ENCODE results near the gene TNRC6B. TPM values are rescaled to one million over a fixed set of nuclear protein-coding genes. Genes with fewer than 3 reads are reported as not detected.

The TNRC6B gene
- total RNA-seq, 2 donors from 2014 or later, result 25.0 to 27.1 TPM

DNA sequence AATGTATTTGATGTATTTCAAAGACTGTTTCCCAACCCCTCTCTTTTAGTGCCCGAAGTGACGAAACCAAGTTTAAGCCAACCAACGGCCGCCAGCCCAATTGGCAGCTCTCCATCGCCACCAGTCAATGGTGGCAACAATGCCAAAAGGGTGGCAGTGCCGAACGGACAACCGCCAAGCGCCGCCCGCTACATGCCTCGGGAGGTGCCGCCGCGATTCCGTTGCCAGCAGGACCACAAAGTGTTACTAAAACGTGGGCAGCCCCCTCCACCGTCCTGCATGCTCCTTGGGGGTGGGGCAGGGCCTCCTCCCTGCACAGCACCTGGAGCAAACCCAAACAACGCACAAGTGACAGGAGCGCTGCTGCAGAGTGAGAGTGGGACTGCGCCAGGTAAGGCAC is 84.1 kb downstream of the TNRC6B start:
- no peaks in the 10 kb centered on the region for H3K27me3 ChIP-seq
- DNase-seq (ENCODE audit: low spot score), result no peak
- H3K9me3 ChIP-seq, result no peaks in the 10 kb centered on the region
- TF ChIP-seq, protein P1, sequence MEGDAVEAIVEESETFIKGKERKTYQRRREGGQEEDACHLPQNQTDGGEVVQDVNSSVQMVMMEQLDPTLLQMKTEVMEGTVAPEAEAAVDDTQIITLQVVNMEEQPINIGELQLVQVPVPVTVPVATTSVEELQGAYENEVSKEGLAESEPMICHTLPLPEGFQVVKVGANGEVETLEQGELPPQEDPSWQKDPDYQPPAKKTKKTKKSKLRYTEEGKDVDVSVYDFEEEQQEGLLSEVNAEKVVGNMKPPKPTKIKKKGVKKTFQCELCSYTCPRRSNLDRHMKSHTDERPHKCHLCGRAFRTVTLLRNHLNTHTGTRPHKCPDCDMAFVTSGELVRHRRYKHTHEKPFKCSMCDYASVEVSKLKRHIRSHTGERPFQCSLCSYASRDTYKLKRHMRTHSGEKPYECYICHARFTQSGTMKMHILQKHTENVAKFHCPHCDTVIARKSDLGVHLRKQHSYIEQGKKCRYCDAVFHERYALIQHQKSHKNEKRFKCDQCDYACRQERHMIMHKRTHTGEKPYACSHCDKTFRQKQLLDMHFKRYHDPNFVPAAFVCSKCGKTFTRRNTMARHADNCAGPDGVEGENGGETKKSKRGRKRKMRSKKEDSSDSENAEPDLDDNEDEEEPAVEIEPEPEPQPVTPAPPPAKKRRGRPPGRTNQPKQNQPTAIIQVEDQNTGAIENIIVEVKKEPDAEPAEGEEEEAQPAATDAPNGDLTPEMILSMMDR (IDR thresholded peaks at IDR 0.05), result no peak
- no peak overlapping the region for H3K4me3 ChIP-seq
- peaks cover 33% of the 10 kb centered on the region for H3K36me3 ChIP-seq
- H3K27ac ChIP-seq, result no peak overlapping the region
- peaks cover 0 to 59% of the 10 kb centered on the region in 2 donors for H3K4me1 ChIP-seq

DNA sequence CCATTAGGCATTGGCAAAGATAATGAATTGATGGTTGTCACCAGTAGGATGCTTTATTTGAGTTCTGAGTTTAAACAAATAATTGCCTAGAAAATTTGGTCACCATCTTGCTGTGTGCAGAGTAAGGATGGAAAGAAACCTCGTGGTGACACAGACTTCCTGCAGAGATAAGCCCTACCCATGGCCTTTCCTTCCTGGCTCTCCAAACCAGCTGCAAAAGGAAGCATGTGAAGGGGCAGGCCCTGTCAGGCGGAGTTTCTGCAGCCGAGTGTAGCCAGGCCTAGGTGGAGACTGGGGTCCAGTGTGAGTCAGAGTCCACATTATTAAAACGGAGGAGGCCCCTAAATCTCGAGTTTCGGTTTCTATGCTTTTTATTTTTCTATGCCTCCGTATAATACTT is 85.5 kb downstream of the TNRC6B start:
- Histone ChIP-seq H3K27ac (peak overlapping the region; percentile 10 to 31), H3K4me1 (peaks cover 0 to 49% of the 10 kb centered on the region in 2 donors), H3K4me3 (no peak overlapping the region), H3K27me3 (no peaks in the 10 kb centered on the region), H3K9me3 (no peaks in the 10 kb centered on the region), H3K36me3 (peaks cover 33% of the 10 kb centered on the region)
- TF ChIP-seq, protein P1 (IDR thresholded peaks at IDR 0.05), result no peak
- DNase-seq (ENCODE audit: low spot score), result peak; percentile 71

DNA sequence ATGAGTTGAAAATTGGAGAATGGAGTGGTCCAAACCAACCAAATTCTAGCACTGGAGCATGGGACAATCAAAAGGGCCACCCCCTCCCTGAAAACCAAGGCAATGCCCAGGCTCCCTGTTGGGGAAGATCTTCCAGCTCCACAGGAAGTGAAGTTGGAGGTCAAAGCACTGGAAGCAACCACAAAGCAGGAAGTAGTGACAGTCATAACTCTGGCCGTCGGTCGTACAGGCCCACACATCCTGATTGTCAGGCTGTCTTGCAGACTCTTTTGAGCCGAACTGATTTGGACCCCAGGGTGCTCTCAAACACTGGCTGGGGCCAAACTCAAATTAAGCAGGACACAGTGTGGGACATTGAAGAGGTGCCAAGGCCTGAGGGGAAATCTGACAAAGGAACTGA is 88.1 kb downstream of the TNRC6B start:
- Histone ChIP-seq H3K4me3 (no peak overlapping the region), H3K9me3 (no peaks in the 10 kb centered on the region), H3K4me1 (peaks cover 0 to 34% of the 10 kb centered on the region in 2 donors), H3K27me3 (no peaks in the 10 kb centered on the region), H3K27ac (no peak overlapping the region), H3K36me3 (peaks cover 28% of the 10 kb centered on the region)
- TF ChIP-seq, protein P1 (IDR thresholded peaks at IDR 0.05), result no peak
- DNase-seq (ENCODE audit: low spot score), result no peak

DNA sequence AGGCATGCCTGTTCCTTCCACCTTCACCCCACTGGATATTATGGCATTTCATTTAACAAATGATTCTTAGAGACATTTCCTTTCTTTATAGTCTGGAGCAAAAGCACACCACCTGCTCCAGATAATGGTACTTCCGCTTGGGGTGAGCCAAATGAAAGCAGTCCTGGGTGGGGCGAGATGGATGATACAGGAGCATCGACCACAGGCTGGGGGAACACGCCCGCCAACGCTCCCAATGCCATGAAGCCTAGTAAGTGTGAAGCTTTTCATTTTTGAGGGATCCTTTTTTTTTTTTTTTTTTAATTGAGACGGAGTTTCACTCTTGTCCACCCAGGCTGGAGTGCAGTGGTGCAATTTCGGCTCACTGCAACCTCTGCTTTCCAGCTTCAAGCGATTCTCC is 92.3 kb downstream of the TNRC6B start:
- H3K27me3 ChIP-seq, result no peaks in the 10 kb centered on the region
- peaks cover 0 to 18% of the 10 kb centered on the region in 2 donors for H3K4me1 ChIP-seq
- TF ChIP-seq, protein P1 (IDR thresholded peaks at IDR 0.05), result no peak
- DNase-seq (ENCODE audit: low spot score), result no peak
- H3K27ac ChIP-seq, result no peak overlapping the region
- H3K36me3 ChIP-seq, result peaks cover 21% of the 10 kb centered on the region
- no peak overlapping the region for H3K4me3 ChIP-seq
- H3K9me3 ChIP-seq, result no peaks in the 10 kb centered on the region

DNA sequence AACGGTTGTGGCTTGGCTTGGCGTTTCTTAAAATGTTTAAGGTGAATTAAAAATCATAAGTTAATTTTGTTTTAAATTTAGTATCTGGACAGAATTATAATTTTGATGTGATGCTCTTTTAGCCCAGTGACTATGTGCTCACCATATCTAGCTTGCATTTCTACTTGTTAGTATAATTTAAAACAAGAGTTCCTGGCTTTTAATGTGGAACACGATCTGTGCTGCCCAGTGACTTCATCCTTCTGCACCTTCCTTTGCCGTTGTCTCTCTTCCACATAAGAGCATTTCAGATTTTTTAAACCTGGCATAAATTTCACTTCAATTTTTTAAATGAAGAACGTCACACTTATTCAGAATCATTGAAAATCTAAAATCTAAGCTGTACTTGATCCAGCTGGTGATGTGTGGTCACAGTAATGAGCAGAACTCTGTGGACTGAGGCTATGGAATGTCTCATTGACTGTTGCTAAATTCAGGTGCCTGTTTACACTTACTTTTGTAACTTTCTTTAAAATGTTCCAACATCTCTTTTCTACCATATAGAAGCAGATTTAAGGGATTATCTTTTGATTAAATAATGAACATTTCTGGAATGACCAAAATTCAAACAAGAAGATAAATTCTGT is 93.1 kb downstream of the TNRC6B start:
- H3K4me3 ChIP-seq, result no peak overlapping the region
- DNase-seq (ENCODE audit: low spot score), result no peak
- TF ChIP-seq, protein P1 (IDR thresholded peaks at IDR 0.05), result no peak
- H3K27ac ChIP-seq, result no peak overlapping the region
- H3K4me1 ChIP-seq, result peaks cover 0 to 13% of the 10 kb centered on the region in 2 donors
- H3K36me3 ChIP-seq, result peaks cover 13% of the 10 kb centered on the region
- no peaks in the 10 kb centered on the region for H3K27me3 ChIP-seq
- no peaks in the 10 kb centered on the region for H3K9me3 ChIP-seq

DNA sequence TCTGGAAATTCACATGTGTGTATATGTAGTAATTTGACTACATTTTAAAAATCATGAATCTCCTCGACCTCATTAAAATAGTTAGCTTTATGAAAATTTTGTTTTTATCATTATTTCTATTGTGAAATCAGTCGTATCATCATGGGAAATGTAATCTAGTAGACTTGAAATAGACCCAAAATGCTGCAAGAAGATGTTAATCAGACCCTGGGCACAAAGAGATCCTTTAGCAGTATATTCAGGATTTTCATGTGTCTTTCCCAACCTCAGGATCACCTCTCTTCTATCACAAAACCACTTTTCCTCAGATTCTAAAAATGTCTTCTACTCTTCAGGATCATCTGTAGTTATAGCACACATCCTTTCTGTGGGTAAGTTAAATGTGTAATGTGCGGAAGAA is 93.7 kb downstream of the TNRC6B start:
- Histone ChIP-seq H3K27ac (no peak overlapping the region), H3K9me3 (no peaks in the 10 kb centered on the region), H3K4me3 (no peak overlapping the region), H3K36me3 (peaks cover 10% of the 10 kb centered on the region), H3K27me3 (no peaks in the 10 kb centered on the region), H3K4me1 (peaks cover 0 to 16% of the 10 kb centered on the region in 2 donors)
- no peak for DNase-seq (ENCODE audit: low spot score)
- TF ChIP-seq, protein P1 (IDR thresholded peaks at IDR 0.05), result no peak
